GM23248 (cell line): Measurements from ENCODE around the gene ESRP2.

ENCODE experiments used
- EZH2 ChIP-seq: fragments of 200-600 bp; sonication (generic); IDR thresholded peaks from 2 replicates; pipeline ENCODE4 v1.6.1; 2018; ENCODE audit warnings: antibody characterized with exemption, mild to moderate bottlenecking; ENCODE audit not compliant: insufficient read depth, poor library complexity, severe bottlenecking
- EZH2phosphoT487 ChIP-seq: fragments of 200-600 bp; sonication (generic); IDR thresholded peaks from 2 replicates; pipeline ENCODE4 v1.6.1; 2018; ENCODE audit warnings: antibody characterized with exemption, moderate library complexity, mild to moderate bottlenecking, low read depth; ENCODE audit not compliant: insufficient read depth

DNA sequence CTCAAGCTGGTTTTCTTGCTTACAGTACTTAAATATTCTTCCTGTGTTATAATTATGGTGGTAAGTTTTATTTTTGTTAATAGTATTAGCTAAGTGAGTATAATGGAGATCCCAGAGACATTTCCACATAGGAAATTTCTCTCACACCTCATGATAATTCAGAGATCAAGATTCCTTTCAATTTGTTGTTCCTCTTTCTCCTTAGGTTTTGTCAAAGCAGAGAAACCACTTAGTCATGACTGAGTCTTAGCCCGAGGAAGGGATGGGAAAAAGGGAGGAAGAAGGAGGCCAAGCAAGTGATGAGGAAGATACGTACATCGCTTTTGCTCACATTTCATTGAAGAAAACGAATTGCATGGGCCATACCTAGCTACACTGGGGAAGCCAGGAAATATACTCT is 18.4 kb downstream of the ESRP2 start:
- TF ChIP-seq EZH2 (no peak), EZH2phosphoT487 (no peak)
